GM12891 (cell line): Measurements from ENCODE around the gene SHISA6. TPM values are rescaled to one million over a fixed set of nuclear protein-coding genes. Genes with fewer than 3 reads are reported as not detected.

Source experiments
- DNase-seq: peaks from one replicate; pipeline ENCODE4 v3.0.0; 2011; ENCODE audit warnings: low spot score; ENCODE audit not compliant: insufficient read length
- FAIRE-seq: peaks from 2 replicates; lab custom pipeline; 2011; peaks lifted over from hg19 to GRCh38; lab: Jason Lieb, UNC
- PAX5 ChIP-seq: IDR thresholded peaks from 2 replicates; pipeline ENCODE4 v1.6.1; 2011; ENCODE audit warnings: low read length, moderate library complexity, mild to moderate bottlenecking; ENCODE audit not compliant: insufficient read depth, severe bottlenecking
- POLR2A ChIP-seq: IDR thresholded peaks from 2 replicates; pipeline ENCODE4 v1.6.1; 2011; ENCODE audit warnings: low read depth, low read length, control low read depth
- POLR2AphosphoS5 ChIP-seq: IDR thresholded peaks from 2 replicates; pipeline ENCODE4 v1.6.1; 2011; ENCODE audit warnings: low read depth, low read length, control low read depth
- POU2F2 ChIP-seq: IDR thresholded peaks from 2 replicates; pipeline ENCODE4 v1.6.1; 2011; ENCODE audit warnings: low read depth, mild to moderate bottlenecking, control low read depth, low read length, moderate library complexity
- SPI1 ChIP-seq: IDR thresholded peaks from 2 replicates; pipeline ENCODE4 v1.6.1; 2011; ENCODE audit warnings: low read depth, low read length, control low read depth
- TAF1 ChIP-seq: IDR thresholded peaks from 2 replicates; pipeline ENCODE4 v1.6.1; 2011; ENCODE audit warnings: low read depth, low read length, control low read depth
- polyA plus RNA-seq: library from polyadenylated mRNA; unstranded; fragments of >200 nt; gene quantifications from one replicate; pipeline ENCODE4 v1.2.1, GENCODE V29; 2012; ENCODE audit warnings: low read depth, missing spikeins, inconsistent platforms; ENCODE audit not compliant: missing spikeins

SHISA6 gene
- not detected for polyA plus RNA-seq

DNA sequence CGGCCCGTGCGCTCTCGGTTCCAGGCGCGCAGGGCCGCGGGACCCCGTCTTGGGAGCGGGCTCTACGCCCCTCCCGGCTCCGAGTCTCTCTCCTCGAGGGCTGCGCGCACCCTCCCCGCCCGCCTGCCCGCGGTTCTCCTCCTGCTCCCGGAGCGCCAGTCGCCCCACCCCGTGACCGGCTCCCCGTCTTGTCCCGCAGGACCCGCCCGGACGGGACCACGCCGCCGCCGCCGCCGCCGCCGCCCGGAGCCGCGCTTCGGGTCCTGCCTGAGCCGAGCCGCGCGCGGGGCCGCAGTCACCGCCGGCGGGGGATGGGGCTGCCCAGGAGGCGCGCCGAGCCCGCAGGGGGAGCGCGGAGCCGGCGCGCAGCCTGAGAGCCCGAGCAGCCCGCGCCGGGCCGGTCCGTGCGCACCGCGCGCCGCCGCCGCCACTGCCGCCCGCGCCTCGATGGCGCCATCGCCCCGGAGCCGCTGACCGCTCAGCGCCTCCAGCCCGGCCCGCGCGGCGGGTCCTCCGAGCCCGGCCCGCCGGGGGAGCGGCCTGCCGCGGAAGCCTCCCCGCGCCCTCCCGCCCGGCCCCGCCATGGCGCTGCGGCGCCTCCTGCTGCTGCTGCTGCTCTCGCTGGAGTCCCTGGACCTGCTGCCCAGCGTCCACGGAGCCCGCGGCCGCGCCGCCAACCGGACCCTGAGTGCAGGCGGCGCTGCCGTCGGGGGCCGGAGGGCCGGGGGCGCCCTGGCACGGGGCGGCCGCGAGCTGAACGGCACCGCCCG lies at the start of gene SHISA6:
TSS of gene SHISA6 (plus strand) at position 373 of the 770 bp plus-strand sequence.
- no peak for FAIRE-seq
- DNase-seq = no peak
- TF ChIP-seq POLR2A (no peak), TAF1 (no peak), SPI1 (no peak), PAX5 (no peak), POLR2AphosphoS5 (no peak), POU2F2 (no peak)

DNA sequence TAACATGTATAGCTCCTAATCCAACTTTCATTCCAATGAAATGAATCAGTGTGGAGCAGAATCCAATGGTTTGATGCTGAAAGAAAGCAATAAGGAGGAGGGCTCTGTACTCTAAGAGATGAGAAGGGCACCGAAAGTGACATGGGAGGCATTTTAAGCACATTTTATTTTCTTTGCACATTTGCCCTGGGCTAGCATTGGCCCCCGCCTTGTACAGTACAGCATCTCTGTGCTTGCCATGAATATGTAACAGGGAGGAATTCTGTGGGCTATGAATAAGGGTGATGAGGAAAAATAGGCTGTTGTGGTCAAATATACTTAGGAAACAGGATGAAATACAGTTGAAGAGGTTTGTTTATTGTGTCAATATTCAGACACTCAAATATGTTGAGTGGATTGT lies 45.2 kb upstream of the SHISA6 start:
- FAIRE-seq (no peak), DNase-seq (no peak)
- TF ChIP-seq POLR2AphosphoS5 = no peak

DNA sequence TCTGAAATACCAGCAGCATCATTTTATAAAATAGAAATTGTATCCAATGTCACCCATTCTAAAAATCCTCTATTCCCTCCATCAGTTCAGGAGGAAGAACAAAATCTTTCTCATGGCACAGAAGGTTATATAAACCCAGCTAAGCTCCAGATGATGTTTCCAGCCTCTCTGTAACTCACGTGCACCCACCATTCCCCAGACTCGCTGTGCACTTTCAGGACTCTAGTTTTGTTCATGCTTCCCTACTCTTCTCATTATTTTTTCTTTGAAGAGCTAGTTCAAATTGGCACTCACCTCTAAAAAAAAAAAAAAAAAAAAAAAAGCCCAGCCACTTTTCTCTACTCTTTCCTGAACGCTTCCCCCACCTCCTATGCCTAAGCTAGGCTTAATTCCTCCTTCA lies 36.0 kb upstream of the SHISA6 start:
- FAIRE-seq = no peak
- DNase-seq = no peak
- TF ChIP-seq TAF1 = no peak
- no peak for TF ChIP-seq POLR2A
- no peak for TF ChIP-seq PAX5
- no peak for TF ChIP-seq POLR2AphosphoS5
- TF ChIP-seq SPI1 = no peak
- TF ChIP-seq POU2F2 = no peak

- no peak for FAIRE-seq
- no peak for DNase-seq
- no peak for TF ChIP-seq SPI1
- TF ChIP-seq POU2F2 = no peak
- no peak for TF ChIP-seq TAF1
- TF ChIP-seq POLR2A = no peak
- no peak for TF ChIP-seq POLR2AphosphoS5
- TF ChIP-seq PAX5 = no peak
These were observed 35.4 kb upstream of the SHISA6 start for GRCh38 chr17:11205659-11206058.

- FAIRE-seq = no peak
- no peak for DNase-seq
- TF ChIP-seq SPI1 (no peak), POLR2AphosphoS5 (no peak), TAF1 (no peak), POU2F2 (no peak), PAX5 (no peak), POLR2A (no peak)
These were observed 31.1 kb upstream of the SHISA6 start for GRCh38 chr17:11209906-11210305.

GRCh38 chr17:11212792-11213191 lies 28.2 kb upstream of the SHISA6 start:
- no peak for TF ChIP-seq POLR2A
- FAIRE-seq (no peak), DNase-seq (no peak)

- TF ChIP-seq SPI1 (no peak), POU2F2 (no peak), POLR2A (no peak), PAX5 (no peak), TAF1 (no peak), POLR2AphosphoS5 (no peak)
- FAIRE-seq = no peak
- no peak for DNase-seq
These were observed 24.0 kb upstream of the SHISA6 start for GRCh38 chr17:11216976-11217375.

- DNase-seq (no peak), FAIRE-seq (no peak)
- TF ChIP-seq SPI1 = no peak
- no peak for TF ChIP-seq TAF1
- TF ChIP-seq POU2F2 = no peak
These were observed 19.8 kb upstream of the SHISA6 start for GRCh38 chr17:11221196-11221595.

DNA sequence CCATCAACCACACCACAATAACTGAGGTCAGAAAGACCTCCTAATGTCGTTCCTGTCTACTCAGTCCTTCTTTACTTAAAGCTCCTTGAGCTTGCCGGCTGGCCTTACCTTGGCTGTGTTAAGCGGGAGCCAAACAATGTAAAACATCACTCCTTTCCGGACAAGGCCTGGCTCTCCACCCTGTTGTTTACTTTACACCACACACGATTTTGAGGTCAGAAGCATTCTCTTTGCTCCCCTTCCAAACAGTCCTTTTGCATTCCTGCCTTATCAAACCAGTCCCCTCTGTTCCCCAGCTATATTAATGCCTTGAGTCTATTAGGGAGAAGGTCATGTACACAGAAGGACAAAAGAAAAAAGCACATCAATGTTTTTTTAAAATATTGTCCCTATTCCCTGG lies 19.3 kb upstream of the SHISA6 start:
- no peak for TF ChIP-seq POLR2AphosphoS5
- no peak for TF ChIP-seq PAX5
- no peak for TF ChIP-seq POLR2A
- TF ChIP-seq SPI1 = no peak
- no peak for TF ChIP-seq POU2F2
- no peak for TF ChIP-seq TAF1
- no peak for DNase-seq
- no peak for FAIRE-seq

DNA sequence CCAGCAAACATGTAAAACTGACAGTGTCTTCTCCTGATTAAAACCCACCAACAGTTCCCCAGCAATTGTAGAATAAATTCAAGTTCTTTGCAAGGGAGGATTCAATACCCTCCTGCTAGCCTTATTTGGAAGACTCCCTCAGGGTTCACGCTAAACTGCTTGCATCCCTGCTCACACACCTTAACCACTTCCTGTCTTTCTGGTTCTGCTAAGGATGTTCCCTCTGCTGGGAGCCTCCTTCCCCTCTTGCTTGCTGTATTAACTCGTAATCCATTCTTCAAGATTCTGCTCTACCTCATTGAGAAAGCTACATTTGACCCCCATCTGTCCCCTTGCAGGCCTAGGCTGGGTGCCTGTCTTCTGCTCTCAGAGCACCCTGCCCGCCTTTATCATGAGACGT lies 2.3 kb upstream of the SHISA6 start:
- DNase-seq (no peak), FAIRE-seq (no peak)
- TF ChIP-seq TAF1 = no peak
- TF ChIP-seq PAX5 = no peak
- TF ChIP-seq POLR2AphosphoS5 = no peak
